Keratinocyte (primary cell): Measurements from ENCODE around the gene ZBTB9. TPM values are rescaled to one million over a fixed set of nuclear protein-coding genes. Genes with fewer than 3 reads are reported as not detected.
"Not testable (repeated sequence)": the region's sequence is repeated elsewhere in the genome, so short reads cannot be mapped to it uniquely, and the experiment has no call there.

Experiments used
- DNase-seq: peaks from one replicate; pipeline ENCODE4 v3.0.0-alpha.2; 2011; ENCODE audit warnings: low read depth, missing footprints, low spot score
- FAIRE-seq: peaks from 2 replicates; lab custom pipeline; 2011; peaks lifted over from hg19 to GRCh38; lab: Jason Lieb, UNC
- H2AFZ ChIP-seq: 2 replicates; pipeline ENCODE4 v1.6.0; 2012; ENCODE audit warnings: low read length, control low read depth, inconsistent platforms; ENCODE audit not compliant: control insufficient read depth
- H3K27ac ChIP-seq: 2 replicates; pipeline ENCODE4 v1.5.1; 2011; ENCODE audit warnings: low read length; ENCODE audit not compliant: control insufficient read depth, insufficient read depth
- H3K27me3 ChIP-seq: 3 replicates; pipeline ENCODE4 v1.6.0; 2011; ENCODE audit warnings: low read length; ENCODE audit not compliant: control insufficient read depth, insufficient read depth; ENCODE audit errors: extremely low read depth
- H3K36me3 ChIP-seq, 2 experiments: 2 replicates in 1 of 2; 3 replicates in 1 of 2; pipeline ENCODE4 v1.5.1; 2011; ENCODE audit warnings: low read length in 2 of 2, mild to moderate bottlenecking in 1 of 2; ENCODE audit not compliant: control insufficient read depth in 2 of 2, insufficient read depth in 2 of 2; ENCODE audit errors: extremely low read depth in 1 of 2
- H3K4me1 ChIP-seq: 3 replicates; pipeline ENCODE4 v1.5.1; 2011; ENCODE audit warnings: low read length; ENCODE audit not compliant: control insufficient read depth, insufficient read depth; ENCODE audit errors: extremely low read depth
- H3K4me2 ChIP-seq: 3 replicates; pipeline ENCODE4 v1.6.0; 2011; ENCODE audit warnings: low read depth, low read length; ENCODE audit not compliant: control insufficient read depth, insufficient read depth; ENCODE audit errors: extremely low read depth
- H3K4me3 ChIP-seq, 3 experiments: fragments of 200-600 bp in 1 of 3; sonication (generic) in 1 of 3; 2 replicates in 2 of 3; 3 replicates in 1 of 3; pipeline ENCODE4 v1.5.1; 2011 to 2016; ENCODE audit warnings: low read length in 3 of 3, mild to moderate bottlenecking in 3 of 3, control low read depth in 2 of 3, inconsistent platforms in 1 of 3, low read depth in 1 of 3, mixed read lengths in 1 of 3, mixed run types in 1 of 3, moderate library complexity in 1 of 3; ENCODE audit not compliant: control insufficient read depth in 2 of 3, insufficient read depth in 2 of 3; ENCODE audit errors: extremely low read depth in 1 of 3
- H3K79me2 ChIP-seq: 2 replicates; pipeline ENCODE4 v1.6.0; 2012; ENCODE audit warnings: low read length; ENCODE audit not compliant: control insufficient read depth, insufficient read depth
- H3K9ac ChIP-seq: 3 replicates; pipeline ENCODE4 v1.6.0; 2011; ENCODE audit warnings: low read length; ENCODE audit not compliant: control insufficient read depth, insufficient read depth; ENCODE audit errors: extremely low read depth
- H3K9me1 ChIP-seq: 3 replicates; pipeline ENCODE4 v1.6.0; 2011; ENCODE audit warnings: low read length; ENCODE audit not compliant: control insufficient read depth, insufficient read depth; ENCODE audit errors: extremely low read depth
- H3K9me3 ChIP-seq: 2 replicates; pipeline ENCODE4 v1.5.1; 2012; ENCODE audit warnings: low read depth, low read length; ENCODE audit not compliant: control insufficient read depth
- H4K20me1 ChIP-seq: 3 replicates; pipeline ENCODE4 v1.6.0; 2011; ENCODE audit warnings: low read length; ENCODE audit not compliant: control insufficient read depth, insufficient read depth; ENCODE audit errors: extremely low read depth
- CTCF ChIP-seq, 3 experiments: IDR thresholded peaks in 1 of 3; conservative IDR thresholded peaks in 1 of 3; optimal IDR thresholded peaks in 1 of 3; 2 replicates in 2 of 3; 3 replicates in 1 of 3; pipeline versions ENCODE3 to v1.5.1; 2011; ENCODE audit warnings: low read length in 3 of 3, mild to moderate bottlenecking in 3 of 3, moderate library complexity in 2 of 3, control low read depth in 1 of 3, inconsistent platforms in 1 of 3; ENCODE audit not compliant: insufficient read depth in 2 of 3; ENCODE audit errors: extremely low read depth in 1 of 3
- EZH2 ChIP-seq: IDR thresholded peaks from one replicate; pipeline ENCODE4 v1.6.1; 2012; ENCODE audit warnings: inconsistent platforms, mild to moderate bottlenecking, low read length, moderate library complexity
- dilution Hi-C: fragments of 300-500 bp; cut with MboI; formaldehyde crosslinking; loops from one replicate; pipeline ENCODE4 v1.7.0; 2020; ENCODE audit warnings: low sequenced_read_pairs; ENCODE audit not compliant: extremely low pct_ligation_motif_present
- polyA plus RNA-seq, 5 experiments: library from polyadenylated mRNA; depleted of rRNA in 3 of 5; stranded (reverse) in 3 of 5; stranded (forward) in 1 of 5; unstranded in 1 of 5; fragments of >200 nt; gene quantifications; 1 replicate in 1 of 5; 2 replicates in 3 of 5; 3 replicates in 1 of 5; pipeline versions ENCODE4 v1.2.1 to v1.2.3, GENCODE V29; 2011 to 2012; ENCODE audit warnings: missing spikeins in 2 of 5, low read depth in 1 of 5, low replicate concordance in 1 of 5

The ZBTB9 gene
- polyA plus RNA-seq, 1 donor (not counting 4 experiments of a cell fraction or from before 2014, with no cell fraction given): 7.8 TPM

GRCh38 chr6:33485680-33486079, 31.3 kb downstream of the ZBTB9 start:
- H2AFZ ChIP-seq, H3K9me3 ChIP-seq, H3K79me2 ChIP-seq, H4K20me1 ChIP-seq, H3K27me3 ChIP-seq, H3K27ac ChIP-seq, dilution Hi-C loops, H3K4me1 ChIP-seq, H3K9ac ChIP-seq, H3K9me1 ChIP-seq, H3K36me3 ChIP-seq, DNase-seq, H3K4me2 ChIP-seq, H3K4me3 ChIP-seq, FAIRE-seq: not testable (repeated sequence)

- no peak for FAIRE-seq
- Histone ChIP-seq H4K20me1 (no peaks in the 10 kb centered on the region), H3K27ac (no peak overlapping the region), H3K27me3 (no peaks in the 10 kb centered on the region), H3K4me1 (no peaks in the 10 kb centered on the region), H2AFZ (no peak overlapping the region), H3K36me3 (no peaks in the 10 kb centered on the region), H3K9me3 (no peaks in the 10 kb centered on the region), H3K9me1 (no peaks in the 10 kb centered on the region), H3K4me2 (no peak overlapping the region), H3K79me2 (no peaks in the 10 kb centered on the region), H3K4me3 (no peak overlapping the region), H3K9ac (no peak overlapping the region)
- dilution Hi-C loops: no loop called here
- DNase-seq: no peak
- TF ChIP-seq EZH2: no peak
- no peak for TF ChIP-seq CTCF (optimal IDR thresholded peaks at IDR 0.05 in 1 of 3, IDR thresholded peaks at IDR 0.05 in 1 of 3, conservative IDR thresholded peaks at IDR 0.05 in 1 of 3; ENCODE audit: extremely low read depth in 1 of 3, insufficient read depth in 2 of 3, low read length in 3 of 3)
These were observed 34.0 kb downstream of the ZBTB9 start for GRCh38 chr6:33488339-33488738.

GRCh38 chr6:33490198-33490597, 35.8 kb downstream of the ZBTB9 start:
- H3K4me2 ChIP-seq: no peak overlapping the region
- H2AFZ ChIP-seq: no peak overlapping the region
- no peaks in the 10 kb centered on the region for H3K36me3 ChIP-seq
- no peaks in the 10 kb centered on the region for H3K79me2 ChIP-seq
- H3K9me3 ChIP-seq: no peaks in the 10 kb centered on the region
- no peaks in the 10 kb centered on the region for H3K9me1 ChIP-seq
- no peak for FAIRE-seq
- no peaks in the 10 kb centered on the region for H4K20me1 ChIP-seq
- no peaks in the 10 kb centered on the region for H3K4me1 ChIP-seq
- no peak overlapping the region for H3K9ac ChIP-seq
- H3K4me3 ChIP-seq: no peak overlapping the region
- no peak for DNase-seq
- no peak overlapping the region for H3K27ac ChIP-seq
- TF ChIP-seq EZH2 (no peak), CTCF (optimal IDR thresholded peaks at IDR 0.05 in 1 of 3, IDR thresholded peaks at IDR 0.05 in 1 of 3, conservative IDR thresholded peaks at IDR 0.05 in 1 of 3; ENCODE audit: extremely low read depth in 1 of 3, insufficient read depth in 2 of 3, low read length in 3 of 3) (no peak)
- dilution Hi-C loops: no loop called here
- no peaks in the 10 kb centered on the region for H3K27me3 ChIP-seq
